Mucosa of gallbladder (tissue), 1 donor: ENCODE results near the gene TRPM2. TPM values are rescaled to one million over a fixed set of nuclear protein-coding genes. Genes with fewer than 3 reads are reported as not detected.
A peak's percentile ranks its signal among the peaks of the same experiment; 100 is the strongest.
"Not testable (repeated sequence)": the region's sequence is repeated elsewhere in the genome, so short reads cannot be mapped to it uniquely, and the experiment has no call there.

Source experiments
- DNase-seq: peaks from one replicate; pipeline ENCODE4 v3.0.0-alpha.2; 2020; ENCODE audit warnings: low spot score
- total RNA-seq: library from RNA; stranded (reverse); gene quantifications from one replicate; pipeline ENCODE4 v1.2.1, GENCODE V29; 2021
- donor health status: DM: no; HTN: no; CAD: no.

Gene TRPM2
- total RNA-seq, 1 donor from 2014 or later = 13.8 TPM

GRCh38 chr21:44335266-44336059, 18.0 kb upstream of the TRPM2 start:
- DNase-seq = no peak

- DNase-seq = no peak
These were observed 16.0 kb upstream of the TRPM2 start for GRCh38 chr21:44337449-44337848.

- peak; percentile 67 for DNase-seq
These were observed 15.2 kb upstream of the TRPM2 start for GRCh38 chr21:44337941-44338895.

- peak; percentile 96 for DNase-seq
These were observed 14.2 kb upstream of the TRPM2 start, which contains the start of gene CFAP410 for GRCh38 chr21:44338971-44339910. TSS of gene CFAP410 (minus strand) at chr21:44339390. CDS start at chr21:44339194, 196 bp downstream.

GRCh38 chr21:44341726-44342458, 11.5 kb upstream of the TRPM2 start:
- not testable (repeated sequence) for DNase-seq

DNA sequence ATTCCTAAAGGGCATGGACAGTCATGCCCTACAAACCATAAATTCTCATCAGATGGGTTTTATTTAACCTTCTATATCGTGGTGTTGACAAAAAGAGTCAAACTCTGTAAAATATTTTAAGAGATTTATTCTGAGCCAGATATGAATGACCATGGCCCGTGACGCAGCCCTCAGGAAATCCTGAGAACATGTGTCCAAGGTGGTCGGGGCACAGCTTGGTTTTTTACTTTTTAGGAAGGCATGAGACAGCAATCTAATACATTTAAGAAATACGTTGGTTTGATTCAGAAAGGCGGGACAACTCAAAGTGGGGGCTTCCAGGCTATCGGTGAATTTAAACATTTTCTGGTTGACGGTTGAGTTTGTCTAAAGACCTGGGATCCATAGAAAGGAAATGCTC, 10.4 kb upstream of the TRPM2 start:
- not testable (repeated sequence) for DNase-seq

- no peak for DNase-seq
These were observed 8.8 kb upstream of the TRPM2 start for GRCh38 chr21:44344541-44345183.

DNA sequence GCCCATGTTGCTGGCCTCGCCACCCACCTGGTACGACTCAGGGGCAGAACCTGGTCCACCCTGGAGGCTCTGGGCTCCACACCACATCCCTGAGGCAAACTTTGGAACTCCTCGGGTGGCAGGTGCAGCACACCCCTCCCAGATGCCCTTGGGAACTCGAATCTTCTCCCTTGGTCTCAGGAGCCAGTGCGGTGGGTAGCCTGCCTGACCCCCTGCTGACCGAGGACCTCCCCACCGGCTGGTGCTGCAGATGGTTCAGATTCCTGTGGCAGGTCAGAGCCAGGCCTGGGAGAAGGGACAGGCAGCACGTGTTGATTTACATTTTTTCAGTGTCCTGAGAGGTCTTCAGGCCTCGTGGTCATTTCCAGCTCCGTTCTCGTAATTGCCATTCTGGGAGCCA, 7.9 kb upstream of the TRPM2 start:
- DNase-seq = no peak

DNA sequence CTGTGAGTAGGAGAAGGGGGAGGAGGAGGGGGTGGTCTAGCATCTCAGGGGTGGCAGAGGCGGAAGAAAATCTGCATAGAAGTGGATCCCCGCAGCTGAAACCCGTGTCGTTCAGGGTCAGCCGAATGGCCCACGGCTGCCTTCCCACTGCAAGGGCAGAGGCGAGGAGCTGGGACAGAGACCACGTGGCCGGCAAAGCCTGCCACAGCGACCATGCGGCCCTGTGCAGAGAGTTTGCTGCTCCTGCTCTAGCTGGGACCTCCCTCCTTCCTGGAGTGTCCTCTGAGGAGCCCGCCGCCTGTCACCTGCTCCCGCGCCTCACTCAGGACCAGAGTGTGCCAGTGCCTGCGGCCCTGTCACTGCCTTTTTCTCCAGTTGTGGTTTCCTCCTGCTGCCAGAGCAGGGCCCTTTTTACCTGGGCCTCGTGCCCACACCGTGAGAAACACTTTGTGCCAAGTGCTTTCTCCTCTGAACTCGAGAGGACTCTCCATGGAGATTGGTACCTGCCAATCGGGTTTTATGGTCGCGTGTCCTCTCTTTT, 5.4 kb upstream of the TRPM2 start:
- no peak for DNase-seq

DNA sequence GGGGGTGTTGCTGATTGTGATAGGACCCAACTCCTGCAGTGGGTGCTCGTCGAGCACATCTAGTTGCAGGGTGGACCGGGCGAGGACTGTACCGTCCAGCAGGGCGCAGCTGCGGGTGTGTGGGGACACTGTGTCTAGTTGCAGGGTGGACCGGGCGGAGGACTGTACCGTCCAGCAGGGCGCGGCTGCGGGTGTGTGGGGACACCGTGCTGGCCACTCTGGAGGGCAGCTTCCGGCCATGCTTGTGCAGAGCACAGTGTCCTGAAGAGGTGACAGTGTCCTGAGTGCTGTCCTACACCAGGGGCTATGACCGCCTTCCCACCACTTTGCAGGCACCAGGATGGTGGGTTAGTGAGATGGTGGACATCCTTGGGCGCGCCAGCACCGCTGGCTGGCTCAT, 4.6 kb upstream of the TRPM2 start:
- no peak for DNase-seq

GRCh38 chr21:44349416-44349846, 4.0 kb upstream of the TRPM2 start:
- DNase-seq = no peak

- DNase-seq = no peak
These were observed 3.3 kb upstream of the TRPM2 start for GRCh38 chr21:44349847-44350772.

DNA sequence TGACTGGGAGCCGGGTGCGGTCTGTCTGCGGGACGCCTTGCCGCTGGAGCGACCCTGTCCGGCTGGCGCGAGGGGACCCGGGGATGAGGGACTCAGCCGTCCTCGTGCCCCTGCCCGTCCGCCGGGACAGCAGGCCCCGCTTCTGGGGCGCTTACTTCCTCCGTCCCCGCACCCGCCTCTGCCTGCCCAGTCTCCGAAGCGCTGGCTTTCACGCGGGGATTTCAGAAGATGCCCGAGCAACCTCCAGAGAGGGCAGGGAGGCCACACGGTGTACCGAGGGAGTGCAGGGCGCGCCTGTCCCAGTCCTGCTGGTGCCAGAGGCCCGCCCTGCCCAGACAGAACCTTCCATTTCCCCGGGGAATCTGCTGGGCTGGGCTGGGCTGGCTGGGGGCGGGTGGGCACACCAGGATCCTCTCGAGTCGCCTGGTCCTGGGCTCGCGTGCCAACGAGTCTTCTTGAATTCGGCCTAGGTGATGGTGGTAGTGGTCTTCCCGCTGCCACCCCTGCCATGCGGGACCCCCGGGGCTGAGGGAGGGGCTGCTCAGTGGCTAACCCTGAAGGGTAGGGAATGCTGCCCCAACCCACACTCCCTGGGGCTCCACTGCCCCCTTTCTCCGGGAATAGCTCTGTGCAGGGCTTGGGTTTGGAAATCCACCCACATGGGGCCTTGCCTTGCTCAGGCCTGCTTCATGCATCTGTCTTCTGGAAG, 2.5 kb upstream of the TRPM2 start:
- no peak for DNase-seq

DNA sequence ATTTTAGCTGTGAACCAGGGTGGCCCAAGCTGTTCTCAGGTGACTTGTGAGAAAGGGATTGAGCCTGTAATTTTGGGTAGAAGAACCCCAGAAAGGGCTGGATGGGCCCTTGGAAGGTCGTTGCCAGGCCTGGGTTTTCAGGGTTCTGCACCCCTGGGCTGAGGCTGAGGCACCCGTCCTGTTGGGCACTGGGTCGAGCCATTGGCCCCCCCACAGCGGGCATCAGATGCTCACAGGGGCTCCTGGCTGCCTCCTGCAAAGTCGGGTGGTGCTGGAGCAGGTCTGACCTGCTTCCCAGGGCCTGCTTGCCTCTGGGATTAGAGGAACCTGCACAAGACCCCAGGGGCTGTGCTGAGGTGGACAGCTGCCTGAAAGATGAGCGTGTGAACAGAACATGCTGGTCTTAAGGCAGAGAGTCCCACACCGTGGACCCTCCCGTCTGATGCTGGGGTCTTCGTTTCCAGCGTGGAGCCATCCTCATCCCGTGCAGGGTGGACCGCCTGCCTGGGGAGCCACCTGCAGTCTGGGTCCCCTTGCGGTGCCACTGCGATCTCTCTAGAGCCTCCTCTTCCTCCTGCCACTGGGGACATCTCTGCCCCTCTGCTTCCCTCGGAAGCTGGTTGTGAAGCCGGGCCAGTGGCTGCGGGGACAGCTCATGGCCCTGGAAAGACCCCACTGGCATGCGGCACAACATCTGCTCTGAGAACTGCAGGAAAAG, 1.7 kb upstream of the TRPM2 start:
- DNase-seq = no peak

DNA sequence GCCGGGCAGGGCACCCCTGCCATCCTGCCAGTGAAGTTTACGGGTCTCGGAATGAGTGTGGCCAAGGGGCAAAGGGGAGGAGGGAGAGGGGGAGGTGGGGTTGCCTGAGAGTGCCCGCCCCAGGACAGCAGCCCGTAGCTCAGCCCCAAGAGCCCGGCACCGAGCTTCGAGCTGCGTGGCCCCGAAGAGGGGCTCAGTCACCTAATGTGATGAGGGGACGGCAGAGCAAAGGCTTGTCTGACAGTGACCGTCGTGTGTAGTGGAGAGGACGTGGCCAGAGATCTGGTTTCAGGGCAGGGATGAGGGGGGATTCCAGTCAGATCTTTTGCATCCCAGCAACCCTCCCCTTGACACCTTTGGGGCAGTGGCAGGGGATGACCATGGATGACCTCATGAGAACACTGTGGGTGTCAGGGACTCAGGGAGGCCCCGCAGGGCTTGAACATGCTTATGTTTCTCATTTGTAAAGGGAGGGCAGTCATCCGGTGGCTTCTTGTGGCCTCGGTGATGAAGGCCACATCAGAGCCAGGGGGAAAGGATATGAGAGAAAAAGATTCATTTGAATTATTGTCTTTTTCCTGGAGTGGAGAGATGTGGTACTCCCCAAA, 1.1 kb upstream of the TRPM2 start:
- no peak for DNase-seq

GRCh38 chr21:44354001-44354405, 582 bp downstream of the TRPM2 start:
- no peak for DNase-seq
